ENCODE results near the gene ENOX2. TPM values are rescaled to one million over a fixed set of nuclear protein-coding genes. Genes with fewer than 3 reads are reported as not detected.
A peak's percentile ranks its signal among the peaks of the same experiment; 100 is the strongest.

Gene ENOX2
- total RNA-seq, 1 donor from 2014 or later = 12.2 TPM

DNA sequence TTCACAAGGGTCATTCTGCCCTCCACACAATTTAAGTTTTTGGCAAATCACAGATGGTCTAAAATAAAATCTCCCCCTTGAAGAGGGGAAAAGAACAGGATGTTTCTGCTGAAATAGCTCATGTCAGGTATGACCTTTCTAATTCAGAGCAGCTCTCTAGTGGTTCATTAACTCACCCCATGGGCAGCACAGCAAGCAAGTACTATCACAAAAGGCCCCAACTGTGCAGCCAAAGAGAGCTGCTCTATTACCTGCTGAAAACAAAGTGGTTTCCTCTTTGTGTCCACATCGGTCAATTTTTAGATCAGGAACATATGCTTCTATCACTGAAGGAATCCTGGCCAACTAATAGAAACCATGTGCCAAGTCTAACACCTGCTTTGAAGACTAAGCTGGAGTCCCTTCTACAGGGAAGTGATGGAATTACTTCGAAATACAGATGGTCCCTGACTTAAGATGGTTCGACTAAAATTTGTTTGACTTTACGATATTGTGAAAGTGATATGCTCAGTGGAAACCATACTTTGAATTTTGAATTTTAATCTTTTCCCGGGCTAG, 164.3 kb downstream of the ENOX2 start:
- TF ChIP-seq, protein P1, sequence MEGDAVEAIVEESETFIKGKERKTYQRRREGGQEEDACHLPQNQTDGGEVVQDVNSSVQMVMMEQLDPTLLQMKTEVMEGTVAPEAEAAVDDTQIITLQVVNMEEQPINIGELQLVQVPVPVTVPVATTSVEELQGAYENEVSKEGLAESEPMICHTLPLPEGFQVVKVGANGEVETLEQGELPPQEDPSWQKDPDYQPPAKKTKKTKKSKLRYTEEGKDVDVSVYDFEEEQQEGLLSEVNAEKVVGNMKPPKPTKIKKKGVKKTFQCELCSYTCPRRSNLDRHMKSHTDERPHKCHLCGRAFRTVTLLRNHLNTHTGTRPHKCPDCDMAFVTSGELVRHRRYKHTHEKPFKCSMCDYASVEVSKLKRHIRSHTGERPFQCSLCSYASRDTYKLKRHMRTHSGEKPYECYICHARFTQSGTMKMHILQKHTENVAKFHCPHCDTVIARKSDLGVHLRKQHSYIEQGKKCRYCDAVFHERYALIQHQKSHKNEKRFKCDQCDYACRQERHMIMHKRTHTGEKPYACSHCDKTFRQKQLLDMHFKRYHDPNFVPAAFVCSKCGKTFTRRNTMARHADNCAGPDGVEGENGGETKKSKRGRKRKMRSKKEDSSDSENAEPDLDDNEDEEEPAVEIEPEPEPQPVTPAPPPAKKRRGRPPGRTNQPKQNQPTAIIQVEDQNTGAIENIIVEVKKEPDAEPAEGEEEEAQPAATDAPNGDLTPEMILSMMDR (IDR thresholded peaks at IDR 0.05) = no peak
- ATAC-seq = no peak
- Histone ChIP-seq H3K9me3 (no peaks in the 10 kb centered on the region), H3K4me3 (no peak overlapping the region), H3K36me3 (no peaks in the 10 kb centered on the region), H3K4me1 (no peaks in the 10 kb centered on the region), H3K27ac (no peak overlapping the region), H3K27me3 (no peaks in the 10 kb centered on the region)
- DNase-seq = no peak
- intact Hi-C loops (cut with DNase I) = no loop called here

DNA sequence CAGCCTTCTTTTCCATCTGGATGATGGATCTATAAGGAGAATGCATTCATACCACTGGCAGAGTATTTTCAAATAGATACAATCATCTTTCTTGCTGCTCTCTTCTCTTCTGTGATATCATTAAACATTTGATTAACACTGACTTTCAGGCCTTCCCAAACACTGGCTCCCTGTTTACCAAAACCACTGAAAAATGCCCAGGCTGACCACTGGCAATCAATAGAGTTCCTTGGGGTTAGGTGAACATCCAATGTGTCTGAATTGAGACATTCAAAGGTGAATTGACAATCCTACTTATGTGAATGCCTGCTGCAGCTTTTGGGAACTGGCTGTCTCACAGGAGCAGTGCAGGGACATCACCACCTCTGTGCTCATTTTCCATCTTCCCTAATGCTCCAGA, 168.3 kb downstream of the ENOX2 start:
- H3K4me1 ChIP-seq = no peaks in the 10 kb centered on the region
- TF ChIP-seq, protein P1 (IDR thresholded peaks at IDR 0.05) = no peak
- no peaks in the 10 kb centered on the region for H3K36me3 ChIP-seq
- no peaks in the 10 kb centered on the region for H3K9me3 ChIP-seq
- ATAC-seq (no peak), DNase-seq (no peak)
- no peak overlapping the region for H3K4me3 ChIP-seq
- no peak overlapping the region for H3K27ac ChIP-seq
- intact Hi-C loops (cut with DNase I) = no loop called here
- H3K27me3 ChIP-seq = no peaks in the 10 kb centered on the region

DNA sequence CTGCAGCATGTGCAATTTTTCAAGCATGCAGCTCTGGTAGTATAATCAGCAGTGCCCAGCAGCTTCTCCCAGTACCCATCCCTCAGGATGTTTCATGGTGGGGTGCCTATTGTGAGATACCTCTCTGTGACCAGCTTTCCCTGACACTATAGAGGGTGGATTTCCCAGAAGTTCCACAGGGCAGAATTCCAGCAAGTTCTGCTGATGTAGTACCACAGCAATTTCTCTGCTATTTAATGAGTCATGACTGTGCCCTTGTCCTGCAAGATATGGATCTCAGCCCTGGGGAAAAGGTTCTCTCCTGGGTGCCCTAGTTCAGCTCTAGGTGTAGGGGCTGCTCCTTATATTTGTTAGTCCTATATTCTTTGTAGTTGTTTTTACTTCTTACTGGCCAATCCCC, 174.8 kb downstream of the ENOX2 start:
- intact Hi-C loops (cut with DNase I) = no loop called here

DNA sequence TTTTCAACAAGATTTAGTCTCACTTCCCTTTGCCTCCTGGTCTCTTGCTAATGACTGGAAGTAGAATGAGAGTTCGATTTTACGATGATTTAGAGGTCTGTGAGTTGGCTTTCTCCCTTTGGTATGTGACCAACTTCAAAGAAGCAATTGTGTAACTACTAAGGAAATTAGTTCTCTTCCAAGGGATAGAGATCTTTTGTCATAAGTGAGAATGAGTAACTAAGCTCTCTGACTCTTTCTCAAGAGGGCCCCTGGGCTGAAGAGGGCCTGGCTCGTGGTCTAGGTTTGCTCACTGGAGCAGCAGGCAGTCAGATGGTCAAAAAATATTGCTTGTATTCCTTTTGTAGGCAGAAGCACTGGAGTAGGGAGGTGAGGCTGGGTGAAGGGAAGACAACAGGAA, 176.3 kb downstream of the ENOX2 start:
- TF ChIP-seq, protein P1 (IDR thresholded peaks at IDR 0.05) = no peak
- Histone ChIP-seq H3K4me3 (no peak overlapping the region), H3K27me3 (no peaks in the 10 kb centered on the region), H3K9me3 (no peaks in the 10 kb centered on the region), H3K36me3 (no peaks in the 10 kb centered on the region), H3K4me1 (no peaks in the 10 kb centered on the region), H3K27ac (no peak overlapping the region)
- ATAC-seq = peak; percentile 57
- DNase-seq = peak; percentile 60
- intact Hi-C loops (cut with DNase I) = no loop called here

More for the DNA sequence above, 174.8 kb downstream of the ENOX2 start:
- Histone ChIP-seq H3K27ac (no peak overlapping the region), H3K27me3 (no peaks in the 10 kb centered on the region), H3K4me1 (no peaks in the 10 kb centered on the region), H3K9me3 (no peaks in the 10 kb centered on the region), H3K4me3 (no peak overlapping the region), H3K36me3 (no peaks in the 10 kb centered on the region)
- TF ChIP-seq, protein P1 (IDR thresholded peaks at IDR 0.05) = no peak
- ATAC-seq (no peak), DNase-seq (no peak)

DNA sequence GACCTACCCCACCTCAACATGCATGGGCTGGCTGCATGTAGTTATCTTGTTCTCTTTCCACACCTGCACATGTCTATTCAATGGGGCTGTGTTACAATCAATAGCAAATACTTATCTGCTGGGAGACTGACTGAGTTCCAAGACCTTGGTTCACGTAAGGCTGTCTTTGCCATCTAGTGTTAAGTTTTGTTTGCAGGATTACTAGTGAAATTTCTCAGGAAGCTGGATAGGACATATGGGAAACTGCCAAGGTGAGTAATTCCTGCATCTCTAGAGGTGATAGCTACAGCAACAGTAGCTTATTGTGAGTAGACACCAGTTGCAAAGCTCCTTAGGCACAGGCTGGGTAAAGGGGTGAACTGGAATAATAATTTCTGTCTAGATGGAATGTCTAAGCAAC, 177.5 kb downstream of the ENOX2 start:
- no peaks in the 10 kb centered on the region for H3K4me1 ChIP-seq
- intact Hi-C loops (cut with DNase I) = no loop called here
- H3K27ac ChIP-seq = no peak overlapping the region
- H3K36me3 ChIP-seq = no peaks in the 10 kb centered on the region
- H3K27me3 ChIP-seq = no peaks in the 10 kb centered on the region
- no peaks in the 10 kb centered on the region for H3K9me3 ChIP-seq
- DNase-seq (no peak), ATAC-seq (no peak)
- TF ChIP-seq, protein P1 (IDR thresholded peaks at IDR 0.05) = no peak
- no peak overlapping the region for H3K4me3 ChIP-seq

DNA sequence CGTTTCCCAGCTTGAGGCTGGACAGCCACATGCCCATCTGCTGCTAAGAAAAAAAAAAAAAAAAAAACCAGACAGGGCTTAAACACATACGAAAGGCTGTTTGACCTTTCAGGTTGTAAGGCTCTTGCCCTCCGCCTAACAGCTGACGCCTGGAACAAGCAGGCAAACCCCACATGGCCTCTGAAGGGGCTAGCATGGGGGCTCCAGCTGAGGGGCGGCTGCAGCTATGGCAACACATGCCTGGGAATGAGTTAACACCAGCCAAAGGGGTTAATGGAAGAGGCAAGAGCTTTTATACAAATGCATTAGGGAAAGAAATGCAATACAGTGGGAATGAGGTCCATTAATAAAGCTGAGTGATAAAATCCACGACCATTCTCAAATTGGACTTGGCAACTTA, 183.6 kb downstream of the ENOX2 start:
- DNase-seq (no peak), ATAC-seq (no peak)
- no peak overlapping the region for H3K27ac ChIP-seq
- intact Hi-C loops (cut with DNase I) = no loop called here
- no peaks in the 10 kb centered on the region for H3K36me3 ChIP-seq
- no peaks in the 10 kb centered on the region for H3K9me3 ChIP-seq
- H3K27me3 ChIP-seq = no peaks in the 10 kb centered on the region
- H3K4me3 ChIP-seq = no peak overlapping the region
- TF ChIP-seq, protein P1 (IDR thresholded peaks at IDR 0.05) = no peak
- no peaks in the 10 kb centered on the region for H3K4me1 ChIP-seq
